RWPE2 (cell line): ENCODE results near the gene HELZ.

Experiments used
- ATAC-seq: fragments of 200-7000 bp; cut with Tn5 transposase; 3 replicates; pipeline ENCODE4 v1.9.1; 2021; ENCODE audit warnings: low read depth
- DNase-seq: peaks from one replicate; pipeline ENCODE4 v3.0.0-alpha.2; 2020; ENCODE audit warnings: low spot score
- H3K27ac ChIP-seq: fragments of 450-650 bp; 2 replicates; pipeline ENCODE4 v1.5.1; 2017; ENCODE audit warnings: mild to moderate bottlenecking; ENCODE audit not compliant: poor library complexity, severe bottlenecking
- H3K27me3 ChIP-seq: fragments of 250-450 bp; sonication (Bioruptor Pico); 2 replicates; pipeline ENCODE4 v1.5.1; 2021; ENCODE audit warnings: mild to moderate bottlenecking, moderate library complexity; ENCODE audit not compliant: insufficient read depth, poor library complexity, severe bottlenecking
- H3K36me3 ChIP-seq: fragments of 250-450 bp; sonication (Bioruptor Pico); 2 replicates; pipeline ENCODE4 v1.5.1; 2020; ENCODE audit warnings: low read depth, mild to moderate bottlenecking, moderate library complexity
- H3K4me1 ChIP-seq: fragments of 250-450 bp; sonication (Bioruptor Pico); 2 replicates; pipeline ENCODE4 v1.5.1; 2021; ENCODE audit warnings: mild to moderate bottlenecking, moderate library complexity; ENCODE audit not compliant: insufficient read depth, poor library complexity, severe bottlenecking
- H3K4me3 ChIP-seq: fragments of 250-450 bp; sonication (Bioruptor Pico); 2 replicates; pipeline ENCODE4 v1.5.1; 2021; ENCODE audit warnings: mild to moderate bottlenecking, moderate library complexity; ENCODE audit not compliant: severe bottlenecking
- H3K9me3 ChIP-seq: fragments of 250-450 bp; sonication (Bioruptor Pico); 2 replicates; pipeline ENCODE4 v1.5.1; 2021; ENCODE audit warnings: mild to moderate bottlenecking, moderate library complexity; ENCODE audit not compliant: severe bottlenecking
- CTCF ChIP-seq: fragments of 450-650 bp; IDR thresholded peaks from one replicate; pipeline ENCODE4 v1.5.1; 2017; ENCODE audit warnings: mild to moderate bottlenecking, moderate library complexity; ENCODE audit not compliant: poor library complexity, severe bottlenecking

Gene HELZ

GRCh38 chr17:67187927-67188326, 57.1 kb downstream of the HELZ start:
- no peak for DNase-seq
- TF ChIP-seq CTCF, result no peak

GRCh38 chr17:67186782-67187181, 58.2 kb downstream of the HELZ start:
- ATAC-seq, result no peak
- Histone ChIP-seq H3K27me3 (no peaks in the 10 kb centered on the region), H3K4me1 (no peaks in the 10 kb centered on the region), H3K4me3 (no peak overlapping the region), H3K9me3 (no peaks in the 10 kb centered on the region), H3K36me3 (peaks cover 51% of the 10 kb centered on the region), H3K27ac (no peak overlapping the region)
- no peak for TF ChIP-seq CTCF
- DNase-seq, result no peak

More at GRCh38 chr17:67187927-67188326, 57.1 kb downstream of the HELZ start:
- no peaks in the 10 kb centered on the region for H3K9me3 ChIP-seq
- no peaks in the 10 kb centered on the region for H3K4me1 ChIP-seq
- no peak overlapping the region for H3K4me3 ChIP-seq
- peaks cover 61% of the 10 kb centered on the region for H3K36me3 ChIP-seq
- no peaks in the 10 kb centered on the region for H3K27me3 ChIP-seq
- ATAC-seq, result no peak
- H3K27ac ChIP-seq, result no peak overlapping the region

GRCh38 chr17:67183531-67183930, 61.5 kb downstream of the HELZ start:
- ATAC-seq (no peak), DNase-seq (no peak)
- no peaks in the 10 kb centered on the region for H3K4me1 ChIP-seq
- no peak overlapping the region for H3K4me3 ChIP-seq
- no peak overlapping the region for H3K27ac ChIP-seq
- H3K36me3 ChIP-seq, result peaks cover 38% of the 10 kb centered on the region
- TF ChIP-seq CTCF, result no peak
- no peaks in the 10 kb centered on the region for H3K9me3 ChIP-seq
- H3K27me3 ChIP-seq, result no peaks in the 10 kb centered on the region

DNA sequence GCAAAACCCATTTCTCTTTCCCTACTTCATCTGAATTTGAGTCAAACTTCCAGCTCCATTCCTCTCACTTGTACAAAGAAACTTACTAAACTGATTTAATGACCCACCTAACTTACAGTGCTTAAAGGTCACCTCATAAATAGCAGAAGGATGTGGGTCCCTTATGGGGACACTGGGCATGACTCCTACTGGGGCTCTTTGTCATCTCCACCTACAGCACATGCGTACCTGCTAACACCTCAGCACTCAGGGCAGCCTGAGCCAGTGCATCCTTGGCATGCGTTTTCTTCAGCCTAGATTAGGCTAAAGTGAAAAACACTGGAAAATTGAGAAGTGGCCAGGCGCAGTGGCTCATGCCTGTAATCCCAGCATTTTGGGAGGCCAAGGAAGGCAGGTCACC, 63.2 kb downstream of the HELZ start:
- H3K4me1 ChIP-seq, result no peaks in the 10 kb centered on the region
- no peak for DNase-seq
- H3K36me3 ChIP-seq, result peaks cover 38% of the 10 kb centered on the region
- H3K27ac ChIP-seq, result no peak overlapping the region
- no peaks in the 10 kb centered on the region for H3K9me3 ChIP-seq
- ATAC-seq, result no peak
- H3K27me3 ChIP-seq, result no peaks in the 10 kb centered on the region
- H3K4me3 ChIP-seq, result no peak overlapping the region
- no peak for TF ChIP-seq CTCF

DNA sequence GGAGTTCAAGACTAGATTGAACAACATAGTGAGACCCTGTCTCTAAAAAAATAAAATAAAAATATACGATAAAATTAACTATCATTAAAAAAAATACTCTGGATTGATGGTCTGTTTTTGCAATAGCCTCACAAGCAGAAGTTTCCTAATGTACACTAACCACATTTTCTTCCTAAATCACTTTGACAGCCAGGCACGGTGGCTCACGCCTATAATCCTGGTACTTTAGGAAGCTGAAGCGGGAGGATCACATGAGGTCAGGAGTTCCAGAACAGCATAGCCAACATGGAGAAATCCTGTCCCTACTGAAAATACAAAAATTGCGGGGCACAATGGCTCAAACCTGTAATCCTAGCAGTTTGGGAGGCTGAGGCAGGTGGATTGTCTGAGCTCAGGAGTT, 64.7 kb downstream of the HELZ start:
- Histone ChIP-seq H3K9me3 (no peaks in the 10 kb centered on the region), H3K27me3 (no peaks in the 10 kb centered on the region), H3K27ac (no peak overlapping the region), H3K36me3 (peaks cover 49% of the 10 kb centered on the region), H3K4me3 (no peak overlapping the region), H3K4me1 (no peaks in the 10 kb centered on the region)
- no peak for DNase-seq
- ATAC-seq, result no peak
- no peak for TF ChIP-seq CTCF
